Activated CD8-positive, alpha-beta T cell treated with anti-CD3 and anti-CD28 coated beads for 36 hours (primary cell): ENCODE data around the gene CCDC47. TPM values are rescaled to one million over a fixed set of nuclear protein-coding genes. Genes with fewer than 3 reads are reported as not detected.

ENCODE experiments used
- ATAC-seq: fragments of 200-7000 bp; cut with Tn5 transposase; one replicate; pipeline ENCODE4 v1.10.0; 2021; ENCODE audit warnings: mild to moderate bottlenecking, moderate library complexity
- CTCF ChIA-PET: fragments of 350-600 bp; sonication (Branson Sonifier 250); formaldehyde crosslinking; loops from one replicate; lab custom pipeline; 2021; ENCODE audit warnings: antibody characterized with exemption; lab: Charles Lee
- POLR2A ChIA-PET: fragments of 350-600 bp; sonication (Branson Sonifier 250); formaldehyde crosslinking; loops from one replicate; lab custom pipeline; 2021; ENCODE audit warnings: antibody characterized with exemption; lab: Charles Lee
- DNase-seq: peaks from one replicate; pipeline ENCODE4 v3.0.0-alpha.2; 2020
- H3K27ac Mint-ChIP-seq: one replicate; pipeline ENCODE4 v1.8.0; 2021; ENCODE audit warnings: mild to moderate bottlenecking, mixed read lengths
- H3K27me3 Mint-ChIP-seq: one replicate; pipeline ENCODE4 v1.8.0; 2021; ENCODE audit warnings: mixed read lengths
- H3K36me3 Mint-ChIP-seq: one replicate; pipeline ENCODE4 v1.8.0; 2021; ENCODE audit warnings: low read depth, mixed read lengths
- H3K4me1 Mint-ChIP-seq: one replicate; pipeline ENCODE4 v1.8.0; 2021; ENCODE audit warnings: low read depth, mixed read lengths
- H3K4me3 Mint-ChIP-seq: one replicate; pipeline ENCODE4 v1.8.0; 2021; ENCODE audit warnings: mild to moderate bottlenecking, moderate library complexity, mixed read lengths
- H3K9me3 Mint-ChIP-seq: one replicate; pipeline ENCODE4 v1.8.0; 2021; ENCODE audit warnings: mixed read lengths
- intact Hi-C: fragments of 100-400 bp; cut with micrococcal nuclease; formaldehyde crosslinking; loops from one replicate; pipeline ENCODE4 v1.10.0; 2022
- total RNA-seq, 2 experiments: library from RNA; stranded (reverse); gene quantifications; one replicate each; pipeline ENCODE4 v1.2.3, GENCODE V29; 2021
- TF ChIP-seq, protein P1 (sequence below): fragments of 200-600 bp; IDR thresholded peaks from one replicate; pipeline ENCODE4 v1.8.0; 2022; ENCODE audit warnings: antibody characterized with exemption, mild to moderate bottlenecking

Gene CCDC47
- total RNA-seq, 2 experiments from 2014 or later, result 63.0 to 64.4 TPM

DNA sequence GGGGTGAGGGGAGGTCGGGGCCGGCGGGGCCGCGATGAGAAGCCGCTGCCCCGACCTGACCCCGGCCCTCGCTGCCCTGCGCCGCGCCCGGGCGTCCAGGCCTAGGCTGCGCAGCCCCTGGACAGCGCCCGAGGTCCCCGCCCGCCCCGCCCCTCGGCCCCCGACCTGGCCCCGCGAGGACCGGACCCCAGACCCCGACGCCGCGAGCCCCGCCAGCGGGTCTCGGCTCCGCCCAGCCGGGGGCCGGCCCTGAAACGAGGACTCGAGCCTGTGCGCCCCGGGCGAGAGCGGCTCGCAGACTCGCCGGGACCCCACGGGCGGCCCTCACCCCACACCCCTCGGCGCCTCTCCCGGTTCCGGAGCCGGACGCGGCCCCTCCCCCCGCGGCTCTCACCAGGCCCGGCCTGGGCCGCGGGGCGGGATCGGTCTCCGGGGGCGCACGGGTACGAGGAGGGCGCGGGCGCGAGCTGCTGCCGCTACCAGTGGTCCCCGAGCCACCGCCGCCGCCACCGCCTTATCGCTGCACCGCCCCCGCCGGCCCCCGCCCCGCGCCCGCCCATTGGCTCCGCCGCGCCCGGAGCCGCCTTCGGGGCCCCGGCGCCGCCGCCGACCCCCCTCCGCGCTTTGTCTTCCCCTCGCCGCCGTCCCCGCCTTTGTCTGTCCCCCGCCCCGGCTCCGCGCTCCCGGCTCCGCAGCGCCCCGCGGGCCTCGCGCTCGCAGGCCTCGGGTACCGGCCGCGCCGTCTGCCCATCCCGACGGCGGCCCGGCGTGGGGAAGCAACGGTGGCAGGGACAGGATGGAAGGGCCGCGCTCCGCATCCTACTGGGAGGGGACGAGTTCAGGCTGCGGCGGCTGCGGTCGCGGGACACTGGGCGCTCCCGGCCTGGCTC, 73.5 kb downstream of the CCDC47 start, which contains the start of gene LIMD2:
LIMD2 (minus strand) TSS at position 488 of the 890 bp plus-strand sequence. CDS start 827 bp downstream, outside the sequence.
- H3K9me3 Mint-ChIP-seq, result no peaks in the 10 kb centered on the region
- ChIA-PET POLR2A (interaction anchor here (0.6 to 11.3 kb wide), 12 partner anchors 10 to 142 kb away, joined by 3 to 96 read pairs (median 6); partner anchors contain the start of genes CCDC47, DDX42, MAP3K3 and STRADA), CTCF (no interaction called here)
- DNase-seq (peak; percentile 87), ATAC-seq (peak; percentile 8)
- H3K27ac Mint-ChIP-seq, result peak within 1 kb of the TSS; percentile 99
- H3K36me3 Mint-ChIP-seq, result peaks cover 50% of the 10 kb centered on the region
- H3K4me1 Mint-ChIP-seq, result peaks cover 57% of the 10 kb centered on the region
- peak within 1 kb of the TSS; percentile 92 for H3K4me3 Mint-ChIP-seq
- intact Hi-C loops, result loop anchor here (5.0 kb wide), 2 partner anchors 78 to 132 kb away; partner anchors contain the start of gene MAP3K3
- no peaks in the 10 kb centered on the region for H3K27me3 Mint-ChIP-seq
- TF ChIP-seq, protein P1, sequence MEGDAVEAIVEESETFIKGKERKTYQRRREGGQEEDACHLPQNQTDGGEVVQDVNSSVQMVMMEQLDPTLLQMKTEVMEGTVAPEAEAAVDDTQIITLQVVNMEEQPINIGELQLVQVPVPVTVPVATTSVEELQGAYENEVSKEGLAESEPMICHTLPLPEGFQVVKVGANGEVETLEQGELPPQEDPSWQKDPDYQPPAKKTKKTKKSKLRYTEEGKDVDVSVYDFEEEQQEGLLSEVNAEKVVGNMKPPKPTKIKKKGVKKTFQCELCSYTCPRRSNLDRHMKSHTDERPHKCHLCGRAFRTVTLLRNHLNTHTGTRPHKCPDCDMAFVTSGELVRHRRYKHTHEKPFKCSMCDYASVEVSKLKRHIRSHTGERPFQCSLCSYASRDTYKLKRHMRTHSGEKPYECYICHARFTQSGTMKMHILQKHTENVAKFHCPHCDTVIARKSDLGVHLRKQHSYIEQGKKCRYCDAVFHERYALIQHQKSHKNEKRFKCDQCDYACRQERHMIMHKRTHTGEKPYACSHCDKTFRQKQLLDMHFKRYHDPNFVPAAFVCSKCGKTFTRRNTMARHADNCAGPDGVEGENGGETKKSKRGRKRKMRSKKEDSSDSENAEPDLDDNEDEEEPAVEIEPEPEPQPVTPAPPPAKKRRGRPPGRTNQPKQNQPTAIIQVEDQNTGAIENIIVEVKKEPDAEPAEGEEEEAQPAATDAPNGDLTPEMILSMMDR, result no peak

DNA sequence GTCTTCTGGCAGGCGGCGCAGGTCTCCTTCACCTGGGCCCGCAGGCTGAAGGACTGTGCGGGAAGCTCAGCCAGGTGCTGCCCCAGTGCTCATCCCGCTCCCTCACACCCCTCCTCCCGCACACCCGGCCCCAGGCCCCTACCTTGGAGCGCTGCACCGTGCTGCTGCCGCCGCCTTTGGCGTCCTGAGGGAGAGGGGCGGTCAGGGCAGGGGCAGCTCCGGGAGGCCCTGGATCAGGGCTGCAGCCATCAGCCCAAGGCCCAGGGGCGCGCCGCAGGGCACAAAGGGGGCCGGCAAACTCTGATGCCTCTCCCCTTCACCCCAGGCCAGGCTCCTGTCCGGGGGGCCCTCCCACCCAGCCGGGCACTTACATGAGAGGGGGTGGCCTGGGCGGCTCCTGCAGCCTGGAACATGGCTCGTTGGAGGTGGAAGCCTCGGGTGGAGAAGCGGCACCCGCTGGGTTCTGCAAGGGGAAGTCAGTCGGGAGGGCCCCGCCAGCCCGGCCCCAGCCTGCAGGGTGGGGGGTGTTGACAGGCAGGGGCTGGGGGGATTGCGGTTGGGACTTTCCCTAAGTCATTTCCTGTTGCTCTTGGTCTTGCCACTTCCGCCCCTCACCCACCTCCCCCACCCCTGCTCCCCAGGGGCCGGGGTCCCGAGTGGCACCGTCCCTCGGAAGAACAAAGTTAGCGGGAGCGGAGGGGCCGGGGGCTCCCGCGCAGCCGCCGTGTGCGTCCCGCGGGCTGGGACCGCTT, 74.3 kb downstream of the CCDC47 start:
- Mint-ChIP-seq H3K36me3 (peaks cover 49% of the 10 kb centered on the region), H3K27ac (peak overlapping the region; percentile 94), H3K4me1 (peaks cover 58% of the 10 kb centered on the region), H3K4me3 (peak overlapping the region; percentile 83), H3K9me3 (no peaks in the 10 kb centered on the region), H3K27me3 (no peaks in the 10 kb centered on the region)
- peak; percentile 14 for ATAC-seq
- TF ChIP-seq, protein P1, result no peak
- ChIA-PET POLR2A (interaction anchor here (0.6 to 11.3 kb wide), 19 partner anchors 8 to 169 kb away, joined by 3 to 96 read pairs (median 7); partner anchors contain the start of genes CCDC47, DDX42 and MAP3K3), CTCF (interaction anchor here (1.0 to 3.6 kb wide), 11 partner anchors 9 to 292 kb away, joined by 3 to 28 read pairs (median 5); partner anchors contain the start of genes CCDC47 and DDX42)
- peak; percentile 94 for DNase-seq
- intact Hi-C loops, result loop anchor here (5.0 kb wide), 2 partner anchors 77 to 133 kb away; partner anchors contain the start of gene MAP3K3

DNA sequence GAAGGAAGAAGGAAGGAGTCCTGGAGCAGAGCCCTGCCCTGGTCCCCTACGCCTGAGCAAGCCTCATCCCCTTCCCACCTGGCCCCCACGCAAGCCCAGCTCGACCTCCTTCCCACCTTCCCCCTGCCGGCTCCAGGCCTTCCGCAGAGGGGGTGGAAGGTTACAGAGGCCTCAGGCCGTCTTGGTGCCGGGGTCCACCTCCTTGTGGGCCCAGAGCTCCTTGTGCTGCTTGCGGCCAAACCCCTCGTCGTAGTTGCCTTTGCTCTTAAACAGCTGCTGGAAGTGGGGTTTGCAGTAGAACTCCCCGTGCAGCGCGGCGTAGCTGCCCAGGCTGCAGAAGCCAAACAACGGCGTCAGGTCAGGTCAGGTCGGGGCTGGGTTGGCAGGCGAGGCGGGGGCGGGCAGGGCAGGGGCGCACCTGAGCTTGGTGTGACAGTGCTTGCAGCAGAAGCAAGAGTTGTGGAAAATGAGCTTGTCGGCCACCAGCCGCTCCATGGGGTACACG, 75.0 kb downstream of the CCDC47 start:
- peaks cover 47% of the 10 kb centered on the region for H3K36me3 Mint-ChIP-seq

More for the DNA sequence above, 75.0 kb downstream of the CCDC47 start:
- Mint-ChIP-seq H3K27ac (peak overlapping the region; percentile 94), H3K4me3 (peak overlapping the region; percentile 83), H3K27me3 (no peaks in the 10 kb centered on the region), H3K9me3 (no peaks in the 10 kb centered on the region), H3K4me1 (peaks cover 57% of the 10 kb centered on the region)
- DNase-seq, result peak; percentile 66
- intact Hi-C loops, result loop anchor here (5.0 kb wide), 2 partner anchors 76 to 134 kb away; partner anchors contain the start of gene MAP3K3
- ATAC-seq, result no peak
- TF ChIP-seq, protein P1, result no peak
- ChIA-PET POLR2A (interaction anchor here (0.6 to 11.3 kb wide), 23 partner anchors 8 to 270 kb away, joined by 3 to 96 read pairs (median 4); partner anchors contain the start of genes CCDC47, DDX42 and MAP3K3), CTCF (interaction anchor here (0.9 to 3.6 kb wide), 13 partner anchors 9 to 292 kb away, joined by 3 to 28 read pairs (median 5); partner anchors contain the start of genes CCDC47 and DDX42)
